Prostate gland (tissue), 2 donors: ENCODE results near the gene OR4D6.

Experiments
- POLR2A ChIP-seq: fragments of 450-650 bp; IDR thresholded peaks from one replicate; pipeline ENCODE4 v1.6.1; 2016; ENCODE audit warnings: antibody characterized with exemption, mild to moderate bottlenecking
- POLR2AphosphoS5 ChIP-seq: sonication (generic); formaldehyde crosslinking; IDR thresholded peaks from one replicate; pipeline ENCODE4 v1.6.1; 2017; ENCODE audit warnings: antibody characterized with exemption
- TF ChIP-seq, protein P1 (sequence below), 4 experiments: fragments of 200-600 bp in 2 of 4; fragments of 450-650 bp in 2 of 4; sonication (generic) in 2 of 4; IDR thresholded peaks; 1 replicate in 3 of 4; 2 replicates in 1 of 4; pipeline ENCODE4 v1.5.1; 2016 to 2019; ENCODE audit warnings: antibody characterized with exemption in 4 of 4, mild to moderate bottlenecking in 2 of 4, moderate library complexity in 2 of 4

DNA sequence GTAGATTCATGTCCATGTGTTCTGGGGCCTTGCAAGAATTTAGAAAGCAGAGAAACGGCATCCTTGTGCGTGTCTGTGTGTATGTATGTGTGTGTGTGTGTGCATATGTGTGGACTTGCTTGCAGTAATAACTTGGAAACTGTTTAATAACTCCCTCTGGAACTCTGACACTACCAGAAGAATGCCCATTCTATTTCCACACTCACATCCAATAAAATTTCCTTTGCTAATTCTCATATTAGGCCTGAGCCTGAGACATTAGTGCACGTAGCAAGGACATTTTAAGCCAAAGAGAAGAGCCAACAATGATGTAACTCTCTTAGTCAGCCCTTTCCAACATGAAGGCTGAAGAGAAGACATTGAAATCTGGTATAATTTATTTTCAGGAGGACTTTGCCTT lies 3.2 kb downstream of the OR4D6 start:
- TF ChIP-seq POLR2A (no peak), POLR2AphosphoS5 (no peak)
- TF ChIP-seq, protein P1, sequence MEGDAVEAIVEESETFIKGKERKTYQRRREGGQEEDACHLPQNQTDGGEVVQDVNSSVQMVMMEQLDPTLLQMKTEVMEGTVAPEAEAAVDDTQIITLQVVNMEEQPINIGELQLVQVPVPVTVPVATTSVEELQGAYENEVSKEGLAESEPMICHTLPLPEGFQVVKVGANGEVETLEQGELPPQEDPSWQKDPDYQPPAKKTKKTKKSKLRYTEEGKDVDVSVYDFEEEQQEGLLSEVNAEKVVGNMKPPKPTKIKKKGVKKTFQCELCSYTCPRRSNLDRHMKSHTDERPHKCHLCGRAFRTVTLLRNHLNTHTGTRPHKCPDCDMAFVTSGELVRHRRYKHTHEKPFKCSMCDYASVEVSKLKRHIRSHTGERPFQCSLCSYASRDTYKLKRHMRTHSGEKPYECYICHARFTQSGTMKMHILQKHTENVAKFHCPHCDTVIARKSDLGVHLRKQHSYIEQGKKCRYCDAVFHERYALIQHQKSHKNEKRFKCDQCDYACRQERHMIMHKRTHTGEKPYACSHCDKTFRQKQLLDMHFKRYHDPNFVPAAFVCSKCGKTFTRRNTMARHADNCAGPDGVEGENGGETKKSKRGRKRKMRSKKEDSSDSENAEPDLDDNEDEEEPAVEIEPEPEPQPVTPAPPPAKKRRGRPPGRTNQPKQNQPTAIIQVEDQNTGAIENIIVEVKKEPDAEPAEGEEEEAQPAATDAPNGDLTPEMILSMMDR (IDR thresholded peaks at IDR 0.05), result no peak
